Stimulated activated CD4-positive, alpha-beta T cell treated with anti-CD3 and anti-CD28 coated beads, Interleukin-12 subunit alpha, Interleukin-12 subunit beta, amount 100 ng/mL, for 4 hours (primary cell): ENCODE results near the gene RPS19BP1.
A peak's percentile ranks its signal among the peaks of the same experiment; 100 is the strongest.
"Not testable (repeated sequence)": the region's sequence is repeated elsewhere in the genome, so short reads cannot be mapped to it uniquely, and the experiment has no call there.

Source experiments
- DNase-seq: peaks from one replicate; pipeline ENCODE4 v3.0.0-alpha.2; 2020

RPS19BP1 gene

DNA sequence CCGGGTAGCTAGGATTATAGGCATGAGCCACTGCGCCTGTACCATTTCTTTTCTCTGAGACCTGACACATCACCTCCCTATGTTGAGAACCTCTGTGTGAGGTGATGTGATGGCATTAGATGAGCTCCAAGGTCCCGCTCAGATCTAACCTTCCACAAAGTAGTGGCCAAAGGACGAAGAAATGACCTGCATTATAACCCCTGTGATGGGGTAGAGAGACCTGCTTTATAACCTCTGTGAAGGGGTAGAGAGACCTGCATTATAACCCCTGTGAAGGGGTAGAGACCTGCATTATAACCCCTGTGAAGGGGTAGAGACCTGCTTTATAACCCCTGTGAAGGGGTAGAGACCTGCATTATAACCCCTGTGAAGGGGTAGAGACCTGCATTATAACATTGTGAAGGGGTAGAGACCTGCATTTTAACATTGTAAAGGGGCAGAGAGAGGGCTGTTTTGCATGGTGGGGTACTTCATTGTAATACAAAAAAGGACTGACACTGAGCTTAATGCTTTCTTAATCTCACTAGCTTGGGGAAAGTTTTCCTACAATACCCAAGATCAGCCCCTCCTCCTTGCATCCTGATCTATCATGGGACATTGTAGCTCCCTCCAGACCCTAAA is 21.9 kb downstream of the RPS19BP1 start:
- no peak for DNase-seq

DNA sequence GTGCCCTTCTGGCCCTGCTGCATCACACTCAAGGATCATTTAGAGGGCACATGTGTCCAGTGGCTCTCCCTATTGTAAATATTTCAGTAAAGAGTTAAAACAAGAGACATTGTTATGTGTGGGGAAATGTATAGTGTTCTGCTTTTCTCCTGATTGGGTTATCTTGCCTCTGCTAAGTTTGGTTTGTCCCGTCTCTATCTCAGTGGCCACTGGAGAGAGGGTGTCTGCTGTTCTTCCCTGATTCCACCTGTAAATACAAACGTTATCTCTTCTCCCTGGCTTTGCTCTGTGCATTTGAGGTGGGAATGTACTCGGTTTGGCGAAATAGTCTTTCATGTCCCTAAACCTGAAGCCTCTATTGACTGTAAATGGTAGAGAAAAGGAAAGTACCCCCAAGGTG is 24.2 kb downstream of the RPS19BP1 start:
- no peak for DNase-seq

- not testable (repeated sequence) for DNase-seq
These were observed 25.5 kb downstream of the RPS19BP1 start for GRCh38 chr22:39507021-39507420.

GRCh38 chr22:39504071-39504470 is 28.5 kb downstream of the RPS19BP1 start:
- DNase-seq: no peak

DNA sequence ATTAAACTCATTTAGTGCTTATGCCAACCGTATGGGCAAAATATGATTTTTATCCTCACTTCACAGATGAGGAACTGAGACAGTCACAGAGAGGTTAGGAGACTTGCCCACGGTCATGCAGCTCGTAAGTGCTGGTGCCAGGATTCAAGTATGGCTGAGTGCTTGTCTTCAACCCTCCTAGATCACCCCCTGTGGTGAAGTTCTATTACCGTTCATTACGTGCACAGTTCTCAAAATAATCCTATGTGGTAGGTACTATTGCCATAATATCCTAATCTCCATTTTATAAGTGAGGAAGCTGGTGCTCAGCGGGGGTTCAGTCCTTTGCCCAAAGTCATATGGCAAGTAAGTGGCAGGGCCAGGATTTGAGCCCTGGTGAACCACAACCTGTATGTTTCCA is 28.9 kb downstream of the RPS19BP1 start:
- DNase-seq: no peak

DNA sequence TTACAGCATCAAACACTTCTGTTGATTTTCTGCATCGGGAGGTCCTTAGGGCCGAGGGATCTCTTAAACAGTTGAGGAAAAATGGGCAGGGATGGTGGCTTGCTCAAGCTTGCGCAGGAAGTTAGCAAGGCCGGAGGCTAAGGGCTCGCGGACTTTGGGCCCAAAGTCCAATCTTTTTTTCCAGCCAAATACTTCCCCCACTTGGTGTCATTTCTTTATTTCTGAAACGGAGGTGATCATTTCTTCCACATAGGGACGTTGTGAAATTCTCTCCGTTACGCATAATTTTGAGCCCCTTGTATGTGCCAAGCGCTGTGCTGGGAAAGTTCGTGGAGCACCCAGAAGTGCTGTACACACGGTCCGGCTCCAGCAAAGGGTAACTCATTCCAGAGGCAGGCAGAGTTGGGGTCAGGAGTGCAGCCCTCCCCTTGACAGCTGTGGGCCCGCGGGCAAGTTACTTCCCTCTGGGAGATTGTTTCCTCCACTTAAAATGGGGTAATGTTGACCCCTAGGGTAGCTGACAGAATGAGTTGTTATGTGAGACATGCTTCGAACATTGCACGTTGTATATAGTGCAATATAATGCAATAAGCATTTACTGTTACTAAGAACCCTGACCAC is 29.6 kb downstream of the RPS19BP1 start:
- no peak for DNase-seq

GRCh38 chr22:39502109-39502788 is 30.3 kb downstream of the RPS19BP1 start, which contains the start of gene MIEF1:
MIEF1 (plus strand) TSS chr22:39502290; CDS start chr22:39511295, 9,005 bp downstream.
- DNase-seq: peak; percentile 92

GRCh38 chr22:39501644-39502108 is 30.9 kb downstream of the RPS19BP1 start:
- no peak for DNase-seq

DNA sequence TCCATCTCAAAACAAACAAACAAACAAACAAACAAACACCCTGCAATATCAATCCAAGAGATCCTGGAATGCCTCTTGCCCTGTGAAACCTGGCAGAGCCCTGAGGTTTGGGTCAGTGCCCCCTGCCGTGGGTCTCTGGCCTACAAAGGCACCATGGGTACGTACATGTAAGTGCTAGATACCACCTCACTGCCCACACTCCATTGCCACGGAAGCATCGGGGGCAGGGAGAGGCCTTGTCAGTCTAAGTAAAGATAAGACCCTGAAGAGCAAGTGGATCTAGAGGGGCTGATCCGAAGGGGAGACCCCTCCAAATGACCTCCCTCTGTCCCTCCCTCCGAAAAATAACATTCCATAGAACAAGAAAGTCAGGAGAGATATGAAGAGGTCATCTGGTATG is 32.4 kb downstream of the RPS19BP1 start:
- no peak for DNase-seq

DNA sequence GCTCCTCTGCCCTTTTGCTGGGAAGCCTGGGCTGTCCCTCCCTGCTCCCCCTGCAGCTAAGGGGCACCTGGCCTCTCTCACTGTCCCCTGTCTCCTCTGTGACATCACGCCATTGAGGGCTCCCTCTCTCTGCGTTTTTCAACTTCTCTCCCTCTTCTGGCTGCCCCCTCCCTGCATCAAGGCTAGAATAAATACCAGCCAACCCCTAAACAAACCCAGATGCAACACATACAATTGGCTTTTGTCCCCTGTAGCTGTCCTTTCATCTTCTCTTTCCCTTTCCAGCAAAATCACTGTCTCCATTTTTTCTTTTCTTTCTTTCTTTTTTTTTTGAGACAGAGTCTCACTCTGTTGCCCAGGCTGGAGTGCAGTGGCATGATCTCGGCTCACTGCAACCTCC is 33.7 kb downstream of the RPS19BP1 start:
- no peak for DNase-seq

GRCh38 chr22:39498368-39498767 is 34.2 kb downstream of the RPS19BP1 start:
- no peak for DNase-seq

DNA sequence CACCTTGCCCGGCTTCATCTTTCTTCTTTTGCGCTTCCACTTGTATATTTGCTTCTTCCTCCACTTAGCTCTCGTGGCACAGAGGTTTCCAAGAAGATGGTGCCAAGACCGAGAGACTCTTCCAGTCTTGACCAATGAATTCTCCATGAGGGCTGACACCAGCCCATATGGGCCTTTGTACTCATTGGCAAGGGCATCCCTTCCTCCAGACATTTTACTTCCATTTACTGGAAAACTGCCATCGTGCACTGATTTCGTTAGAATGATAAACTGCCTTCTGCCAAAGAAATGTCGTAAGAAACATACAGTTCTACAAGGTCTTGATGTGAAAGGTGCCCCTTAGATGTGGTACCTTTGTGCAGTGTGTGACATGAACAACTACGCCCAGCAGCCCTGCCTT is 35.1 kb downstream of the RPS19BP1 start:
- DNase-seq: no peak

DNA sequence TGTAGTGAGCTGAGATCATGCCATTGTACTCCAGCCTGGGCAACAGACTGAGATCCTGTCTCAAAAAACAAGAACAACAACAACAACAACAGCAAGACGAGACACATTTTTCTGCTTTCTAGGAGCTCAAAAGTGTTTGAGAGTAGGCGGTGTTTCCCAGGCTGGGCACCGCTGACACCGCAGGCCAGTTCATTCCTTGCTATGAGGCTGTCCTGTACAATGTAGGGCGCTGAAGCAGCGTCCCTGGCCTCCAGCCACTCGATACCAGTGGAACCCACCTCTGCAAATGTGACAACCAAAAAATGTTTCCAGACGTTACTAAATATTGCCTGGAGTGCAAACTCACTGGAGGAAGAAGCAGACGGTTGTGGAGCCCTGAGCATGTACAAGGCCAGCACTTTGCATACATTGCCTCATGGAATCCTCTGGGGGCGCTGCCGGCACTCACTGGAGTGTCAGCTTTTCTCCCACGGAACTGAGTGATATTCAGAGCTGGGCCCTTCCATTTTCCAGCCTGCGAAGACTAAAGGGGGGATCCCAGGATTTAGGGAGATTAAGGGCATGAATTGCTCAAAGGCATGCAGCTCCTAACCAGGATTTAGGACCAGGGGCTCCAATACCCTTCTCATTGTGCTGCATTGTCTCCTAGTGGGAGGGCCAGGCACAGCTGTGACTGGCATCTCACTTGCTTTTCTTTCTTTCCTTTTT is 36.3 kb downstream of the RPS19BP1 start:
- DNase-seq: peak; percentile 61

DNA sequence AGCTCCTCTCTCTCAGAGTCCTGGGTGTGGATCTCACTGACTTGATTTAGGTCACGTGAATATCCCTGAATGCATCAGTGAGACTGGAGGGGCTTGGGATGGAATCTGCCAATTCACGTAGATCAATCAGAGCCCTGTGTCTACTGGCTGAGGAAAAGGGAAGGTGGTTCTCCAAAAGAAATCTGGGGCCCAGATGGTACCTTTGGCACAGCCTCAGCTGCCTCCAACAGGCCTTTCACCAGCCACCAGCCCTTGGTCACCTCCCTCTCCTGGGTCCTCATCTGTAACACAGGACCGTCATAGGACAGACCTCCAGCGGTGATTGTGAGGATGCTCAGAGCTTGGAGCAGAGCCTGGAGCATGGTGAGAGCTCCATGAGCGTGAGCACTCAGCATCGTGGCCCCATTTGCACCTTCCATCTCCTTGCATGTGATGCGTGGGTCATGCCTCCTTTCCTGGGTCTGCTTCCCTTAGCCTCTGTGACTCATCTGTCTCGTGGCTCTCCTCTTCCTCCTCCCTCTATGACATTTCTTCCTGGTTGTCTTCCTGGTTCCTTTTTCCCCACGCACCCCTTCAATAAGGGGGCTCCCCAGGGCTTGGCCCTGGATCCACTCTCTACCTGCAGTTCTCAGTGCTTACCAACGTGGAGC is 38.0 kb downstream of the RPS19BP1 start:
- DNase-seq: no peak

DNA sequence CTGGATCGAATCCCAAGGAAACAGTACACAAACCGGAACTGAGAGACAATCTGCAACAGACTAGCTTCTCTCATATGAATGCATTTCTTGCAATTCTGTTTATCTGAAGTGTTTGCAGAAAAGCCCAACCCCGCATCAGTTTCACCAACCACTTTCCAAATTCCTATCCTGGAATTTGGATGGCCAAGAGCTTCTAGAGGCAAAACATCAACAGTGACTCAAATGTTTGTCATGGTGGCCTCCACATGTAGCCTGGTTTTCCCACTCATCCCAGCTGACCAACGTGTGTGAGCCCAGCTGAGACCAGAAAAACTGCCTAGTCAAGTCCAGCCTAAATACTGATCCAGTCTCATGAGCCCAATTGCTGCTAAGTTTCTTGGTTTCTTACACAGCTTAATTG is 38.8 kb downstream of the RPS19BP1 start:
- DNase-seq: no peak

DNA sequence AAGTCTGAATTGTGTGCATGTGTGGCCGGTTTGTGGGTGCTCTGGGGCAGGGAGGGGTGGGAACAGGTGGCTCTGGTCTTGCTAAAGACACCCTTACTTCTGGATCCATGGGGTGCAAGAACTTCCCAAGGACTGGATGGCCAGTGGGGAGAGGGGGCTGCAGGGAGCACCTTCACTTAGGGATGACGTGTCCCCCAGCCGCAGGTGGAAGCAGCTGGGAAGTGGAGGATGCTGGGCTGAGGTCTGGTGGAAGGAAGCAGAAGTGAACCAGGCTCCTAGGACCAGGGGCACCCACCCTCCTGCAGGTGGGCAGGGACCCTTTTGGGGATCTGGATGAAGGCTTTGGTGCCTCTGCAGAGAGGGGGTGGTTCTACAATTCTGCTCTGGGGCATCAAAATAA is 40.4 kb downstream of the RPS19BP1 start:
- no peak for DNase-seq

DNA sequence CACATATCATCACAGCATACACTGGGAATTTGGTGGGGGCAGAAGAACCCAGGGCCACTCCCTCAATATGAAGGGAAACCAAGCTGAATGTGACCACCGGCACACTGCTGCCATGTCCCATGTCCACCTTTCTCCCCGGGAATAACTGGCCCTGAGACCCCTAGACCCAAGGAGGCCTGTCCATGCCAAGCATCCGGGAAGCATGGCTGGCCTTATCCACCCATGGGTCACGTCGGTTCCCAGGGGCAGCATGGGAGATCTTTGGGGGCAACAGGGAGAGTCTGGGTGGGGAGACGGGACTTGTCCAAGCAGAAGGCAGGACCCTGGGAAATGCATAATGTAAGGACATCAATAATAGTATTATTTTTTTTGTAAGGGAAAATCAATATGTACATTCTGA is 40.9 kb downstream of the RPS19BP1 start:
- DNase-seq: no peak

DNA sequence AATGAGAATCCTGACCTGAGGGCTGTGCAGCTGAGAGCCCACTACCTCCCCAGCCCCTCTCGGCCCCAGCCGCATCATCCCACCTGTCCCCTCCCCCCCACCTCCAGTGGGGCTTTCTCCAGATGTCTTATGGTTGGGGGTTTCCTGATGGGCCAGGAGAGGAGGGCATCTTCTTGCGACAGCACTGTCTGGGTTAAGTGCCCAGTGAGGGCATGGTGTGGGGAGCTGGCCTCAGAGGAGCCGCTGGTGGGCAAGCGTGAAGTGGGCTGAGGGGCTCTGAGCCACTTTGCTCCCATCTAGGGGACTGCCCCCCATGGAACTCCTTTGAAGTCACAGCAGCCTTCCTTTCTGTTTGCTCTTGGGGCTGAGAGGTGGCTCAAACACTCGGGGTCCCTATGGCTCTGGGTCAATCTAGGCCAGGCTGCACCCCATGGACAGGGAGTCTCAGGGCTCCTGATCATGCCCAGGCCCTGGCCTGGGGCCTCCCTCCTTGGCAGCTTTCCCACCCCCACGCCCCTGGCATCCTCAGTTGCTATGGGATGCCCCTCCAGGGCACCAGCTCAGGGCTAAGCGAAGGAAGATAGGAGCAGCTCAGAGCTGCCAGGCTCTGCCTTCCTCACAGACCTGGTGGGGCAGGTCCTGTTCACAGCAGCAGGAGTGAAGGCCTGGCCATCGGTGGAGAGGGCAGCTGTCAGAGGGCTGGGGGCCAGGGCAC is 41.4 kb downstream of the RPS19BP1 start:
- no peak for DNase-seq

GRCh38 chr22:39490135-39490798 is 42.3 kb downstream of the RPS19BP1 start:
- DNase-seq: peak; percentile 71

- no peak for DNase-seq
These were observed 43.2 kb downstream of the RPS19BP1 start for GRCh38 chr22:39489094-39490068.
